Parathyroid adenoma (tissue), 2 donors: ENCODE data around the gene C4BPB.
A peak's percentile ranks its signal among the peaks of the same experiment; 100 is the strongest.

Experiments
- H2AFZ ChIP-seq: fragments of 300-600 bp; sonication (generic); one replicate; pipeline ENCODE4 v1.7.0; 2017; ENCODE audit warnings: antibody characterized with exemption, mild to moderate bottlenecking
- H3K27ac ChIP-seq: fragments of 300-600 bp; sonication (generic); one replicate; pipeline ENCODE4 v1.7.0; 2017
- H3K27me3 ChIP-seq: fragments of 300-600 bp; sonication (generic); one replicate; pipeline ENCODE4 v1.7.0; 2017; ENCODE audit warnings: low read length; ENCODE audit not compliant: control insufficient read depth, insufficient read depth
- H3K36me3 ChIP-seq: fragments of 300-600 bp; sonication (generic); one replicate; pipeline ENCODE4 v1.7.0; 2017; ENCODE audit warnings: low read length; ENCODE audit not compliant: control insufficient read depth, insufficient read depth
- H3K4me1 ChIP-seq: fragments of 300-600 bp; sonication (generic); one replicate; pipeline ENCODE4 v1.7.0; 2017; ENCODE audit warnings: control low read depth
- H3K4me2 ChIP-seq: fragments of 300-600 bp; sonication (generic); one replicate; pipeline ENCODE4 v1.7.0; 2017; ENCODE audit warnings: low read length
- H3K4me3 ChIP-seq: fragments of 300-600 bp; sonication (generic); one replicate; pipeline ENCODE4 v1.7.0; 2017; ENCODE audit warnings: low read depth, low read length
- H3K79me2 ChIP-seq: fragments of 300-600 bp; sonication (generic); one replicate; pipeline ENCODE4 v1.7.0; 2017; ENCODE audit warnings: control low read depth
- H3K9ac ChIP-seq: fragments of 300-600 bp; sonication (generic); one replicate; pipeline ENCODE4 v1.7.0; 2017; ENCODE audit warnings: mild to moderate bottlenecking
- H3K9me3 ChIP-seq: fragments of 300-600 bp; sonication (generic); one replicate; pipeline ENCODE4 v1.7.0; 2017; ENCODE audit warnings: low read length; ENCODE audit not compliant: control insufficient read depth
- TF ChIP-seq, protein P1 (sequence below): fragments of 300-600 bp; sonication (generic); IDR thresholded peaks from one replicate; pipeline ENCODE4 v1.7.0; 2017; ENCODE audit warnings: antibody characterized with exemption, mild to moderate bottlenecking
- donor health status: primary hyperparathyroidism.

C4BPB gene

GRCh38 chr1:207050480-207051190, 38.0 kb upstream of the C4BPB start:
- H3K79me2 ChIP-seq, result no peaks in the 10 kb centered on the region
- H3K4me2 ChIP-seq, result peak overlapping the region; percentile 71
- H3K27me3 ChIP-seq, result no peaks in the 10 kb centered on the region
- peak overlapping the region; percentile 57 for H3K4me3 ChIP-seq
- H3K4me1 ChIP-seq, result no peaks in the 10 kb centered on the region
- H3K36me3 ChIP-seq, result no peaks in the 10 kb centered on the region
- peak overlapping the region; percentile 95 for H2AFZ ChIP-seq
- H3K27ac ChIP-seq, result peak overlapping the region; percentile 78
- TF ChIP-seq, protein P1, sequence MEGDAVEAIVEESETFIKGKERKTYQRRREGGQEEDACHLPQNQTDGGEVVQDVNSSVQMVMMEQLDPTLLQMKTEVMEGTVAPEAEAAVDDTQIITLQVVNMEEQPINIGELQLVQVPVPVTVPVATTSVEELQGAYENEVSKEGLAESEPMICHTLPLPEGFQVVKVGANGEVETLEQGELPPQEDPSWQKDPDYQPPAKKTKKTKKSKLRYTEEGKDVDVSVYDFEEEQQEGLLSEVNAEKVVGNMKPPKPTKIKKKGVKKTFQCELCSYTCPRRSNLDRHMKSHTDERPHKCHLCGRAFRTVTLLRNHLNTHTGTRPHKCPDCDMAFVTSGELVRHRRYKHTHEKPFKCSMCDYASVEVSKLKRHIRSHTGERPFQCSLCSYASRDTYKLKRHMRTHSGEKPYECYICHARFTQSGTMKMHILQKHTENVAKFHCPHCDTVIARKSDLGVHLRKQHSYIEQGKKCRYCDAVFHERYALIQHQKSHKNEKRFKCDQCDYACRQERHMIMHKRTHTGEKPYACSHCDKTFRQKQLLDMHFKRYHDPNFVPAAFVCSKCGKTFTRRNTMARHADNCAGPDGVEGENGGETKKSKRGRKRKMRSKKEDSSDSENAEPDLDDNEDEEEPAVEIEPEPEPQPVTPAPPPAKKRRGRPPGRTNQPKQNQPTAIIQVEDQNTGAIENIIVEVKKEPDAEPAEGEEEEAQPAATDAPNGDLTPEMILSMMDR, result no peak
- no peaks in the 10 kb centered on the region for H3K9me3 ChIP-seq
- peak overlapping the region; percentile 46 for H3K9ac ChIP-seq

- TF ChIP-seq, protein P1, result no peak
- no peaks in the 10 kb centered on the region for H3K4me1 ChIP-seq
- peak within 1 kb of the TSS; percentile 46 for H3K9ac ChIP-seq
- no peaks in the 10 kb centered on the region for H3K9me3 ChIP-seq
- peak within 1 kb of the TSS; percentile 78 for H3K27ac ChIP-seq
- H3K79me2 ChIP-seq, result no peaks in the 10 kb centered on the region
- H3K36me3 ChIP-seq, result no peaks in the 10 kb centered on the region
- peak within 1 kb of the TSS; percentile 95 for H2AFZ ChIP-seq
- peak within 1 kb of the TSS; percentile 71 for H3K4me2 ChIP-seq
- no peaks in the 10 kb centered on the region for H3K27me3 ChIP-seq
- peak within 1 kb of the TSS; percentile 72 for H3K4me3 ChIP-seq
Observed at GRCh38 chr1:207051191-207051943, 37.3 kb upstream of the C4BPB start, which contains the start of gene YOD1. YOD1 (minus strand) TSS chr1:207051208; CDS start chr1:207051030, 178 bp downstream.

DNA sequence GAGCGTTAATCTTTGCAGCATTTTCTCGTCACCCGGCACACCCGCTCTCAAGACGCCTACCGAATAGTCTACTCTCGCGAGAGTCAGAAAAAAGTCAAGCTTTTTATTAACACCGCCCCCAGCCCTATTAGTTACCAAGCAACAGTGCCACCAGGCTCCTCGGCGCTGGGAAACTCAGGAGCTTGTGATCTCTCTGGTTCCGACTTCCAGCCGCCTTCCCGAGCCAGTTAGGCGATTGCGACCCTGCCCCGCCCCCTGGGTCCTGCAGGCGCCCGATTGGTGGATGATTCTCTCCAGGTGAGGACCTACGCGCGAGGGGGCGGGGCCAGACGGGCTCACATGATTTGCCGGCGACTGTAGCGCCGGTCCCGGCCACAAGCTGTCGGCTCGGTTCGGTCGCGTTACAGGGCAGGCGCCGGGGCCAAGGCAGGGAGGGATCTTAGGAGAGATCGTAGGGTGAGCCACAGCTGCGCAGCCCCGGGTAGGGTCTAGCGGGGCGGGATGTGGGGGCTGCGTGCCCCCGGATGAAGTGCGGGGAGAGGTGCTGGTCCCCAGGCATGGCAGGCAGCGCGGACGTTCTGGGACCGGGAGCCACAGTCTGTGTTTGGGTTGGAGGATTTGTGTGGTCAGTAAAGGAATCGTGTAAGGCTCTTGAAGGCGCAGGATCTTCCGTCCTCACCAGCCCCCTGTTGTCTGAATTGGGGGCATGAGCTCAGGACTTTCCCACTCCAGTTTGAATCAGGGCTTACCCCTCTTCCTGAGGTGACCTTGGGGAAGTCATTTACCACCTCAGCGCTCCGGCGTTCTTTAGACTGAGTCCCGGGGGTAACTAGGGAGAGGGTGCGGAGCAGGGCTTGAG, 35.5 kb upstream of the C4BPB start, which contains the start of gene PFKFB2:
TSS of gene PFKFB2 (plus strand) at position 365 of the 859 bp plus-strand sequence. CDS start 1,443 bp downstream, outside the sequence.
- no peaks in the 10 kb centered on the region for H3K9me3 ChIP-seq
- no peaks in the 10 kb centered on the region for H3K4me1 ChIP-seq

GRCh38 chr1:207054491-207054890, 34.2 kb upstream of the C4BPB start:
- Histone ChIP-seq H3K27ac (no peak overlapping the region), H3K9ac (no peak overlapping the region), H3K36me3 (no peaks in the 10 kb centered on the region), H2AFZ (no peak overlapping the region), H3K79me2 (no peaks in the 10 kb centered on the region), H3K27me3 (no peaks in the 10 kb centered on the region), H3K4me1 (no peaks in the 10 kb centered on the region), H3K4me3 (no peak overlapping the region), H3K9me3 (no peaks in the 10 kb centered on the region), H3K4me2 (peak overlapping the region; percentile 27)
- TF ChIP-seq, protein P1, result no peak

More for the DNA sequence above, 35.5 kb upstream of the C4BPB start, which contains the start of gene PFKFB2:
- Histone ChIP-seq H3K27me3 (no peaks in the 10 kb centered on the region), H3K9ac (no peak within 1 kb of the TSS), H3K4me2 (peak within 1 kb of the TSS; percentile 89), H3K79me2 (no peaks in the 10 kb centered on the region), H3K27ac (peak within 1 kb of the TSS; percentile 70), H3K36me3 (no peaks in the 10 kb centered on the region), H2AFZ (peak within 1 kb of the TSS; percentile 95), H3K4me3 (peak within 1 kb of the TSS; percentile 72)
- TF ChIP-seq, protein P1, result no peak
